T-cell (primary cell): ENCODE measurements around the gene CRYBG3. TPM values are rescaled to one million over a fixed set of nuclear protein-coding genes. Genes with fewer than 3 reads are reported as not detected.

Experiments
- ATAC-seq, 4 experiments: fragments of 200-7000 bp in 3 of 4; fragments of 150-1000 bp in 1 of 4; cut with Tn5 transposase; replicated peaks in 1 of 4; 1 replicate in 3 of 4; 2 replicates in 1 of 4; pipeline ENCODE4 v1.10.0; 2021; ENCODE audit warnings: moderate library complexity in 3 of 4, mild to moderate bottlenecking in 2 of 4, moderate number of reproducible peaks in 1 of 4
- CTCF ChIA-PET, 2 donors: fragments of 300-600 bp; sonication (Branson Sonifier 250); formaldehyde crosslinking; loops; one replicate each; lab custom pipeline; 2022; ENCODE audit warnings: antibody characterized with exemption in 2 of 2; lab: Charles Lee
- POLR2A ChIA-PET, 2 donors: fragments of 300-600 bp; sonication (Branson Sonifier 250); formaldehyde crosslinking; loops; one replicate each; lab custom pipeline; 2022; ENCODE audit warnings: antibody characterized with exemption in 2 of 2; lab: Charles Lee
- DNase-seq, 35 experiments: peaks; one replicate each; pipeline versions ENCODE4 v3.0.0 to v3.0.0-alpha.2; 2013 to 2023
- H3K27ac ChIP-seq: one replicate; pipeline ENCODE4 v1.5.1; 2013; ENCODE audit warnings: low read length
- H3K27me3 ChIP-seq, 2 experiments: replicated peaks in 1 of 2; 1 replicate in 1 of 2; 2 replicates in 1 of 2; pipeline versions ENCODE4 v1.6.1 to v1.7.0; 2013; ENCODE audit warnings: low read length in 1 of 2, mixed read lengths in 1 of 2; ENCODE audit not compliant: control insufficient read depth in 2 of 2, insufficient read depth in 2 of 2; ENCODE audit errors: extremely low read depth in 1 of 2
- H3K36me3 ChIP-seq, 2 donors: 1 replicate in 1 of 2; 2 replicates in 1 of 2; pipeline versions ENCODE4 v1.6.1 to v1.7.0; 2013; ENCODE audit warnings: low read length in 1 of 2; ENCODE audit not compliant: control insufficient read depth in 2 of 2, insufficient read depth in 1 of 2; ENCODE audit errors: extremely low read depth in 1 of 2
- H3K4me1 ChIP-seq, 2 experiments: 1 replicate in 1 of 2; 2 replicates in 1 of 2; pipeline versions ENCODE4 v1.6.1 to v1.7.0; 2013; ENCODE audit warnings: low read length in 2 of 2, mixed read lengths in 1 of 2; ENCODE audit not compliant: insufficient read depth in 2 of 2, control insufficient read depth in 1 of 2; ENCODE audit errors: extremely low read depth in 1 of 2
- H3K4me3 ChIP-seq, 2 donors: 1 replicate in 1 of 2; 2 replicates in 1 of 2; pipeline versions ENCODE4 v1.5.1 to v1.7.0; 2013; ENCODE audit warnings: mild to moderate bottlenecking in 2 of 2, low read length in 1 of 2, moderate library complexity in 1 of 2; ENCODE audit not compliant: control insufficient read depth in 1 of 2; ENCODE audit errors: extremely low read depth in 1 of 2
- H3K9me3 ChIP-seq: 2 replicates; pipeline ENCODE4 v1.7.0; 2013
- H3K27ac Mint-ChIP-seq, 2 donors: one replicate each; pipeline ENCODE4 v1.8.0; 2020 to 2021; ENCODE audit warnings: mild to moderate bottlenecking in 2 of 2, mixed read lengths in 2 of 2
- H3K27me3 Mint-ChIP-seq, 2 donors: one replicate each; pipeline ENCODE4 v1.8.0; 2021 to 2022; ENCODE audit warnings: mixed read lengths in 2 of 2
- H3K36me3 Mint-ChIP-seq: one replicate; pipeline ENCODE4 v1.8.0; 2021; ENCODE audit warnings: mixed read lengths
- H3K4me1 Mint-ChIP-seq, 3 donors: one replicate each; pipeline ENCODE4 v1.8.0; 2020 to 2022; ENCODE audit warnings: mixed read lengths in 3 of 3, mild to moderate bottlenecking in 1 of 3
- H3K4me3 Mint-ChIP-seq, 3 donors: one replicate each; pipeline ENCODE4 v1.8.0; 2020 to 2022; ENCODE audit warnings: mild to moderate bottlenecking in 3 of 3, mixed read lengths in 3 of 3, moderate library complexity in 3 of 3
- H3K9me3 Mint-ChIP-seq, 3 donors: one replicate each; pipeline ENCODE4 v1.8.0; 2020 to 2022; ENCODE audit warnings: mixed read lengths in 3 of 3
- WGBS: methylation state at CpG from one replicate; pipeline ENCODE4 v1.1.5; 2013; ENCODE audit warnings: missing lambda C conversion rate; ENCODE audit not compliant: insufficient coverage; 5-methylcytosine and 5-hydroxymethylcytosine counted together
- total RNA-seq, 35 experiments: library from RNA in 6 of 35; stranded (reverse) in 6 of 35; fragments of 120-200 nt in 1 of 35; gene quantifications; one replicate each; pipeline versions ENCODE4 v1.2.1 to v1.2.4 and lab custom pipeline; 2013 to 2026

Gene CRYBG3
- total RNA-seq, 5 donors from 2014 or later (not counting 1 experiment from before 2014, with no cell fraction given) = 3.1 to 5.8 (median 5.3) TPM

DNA sequence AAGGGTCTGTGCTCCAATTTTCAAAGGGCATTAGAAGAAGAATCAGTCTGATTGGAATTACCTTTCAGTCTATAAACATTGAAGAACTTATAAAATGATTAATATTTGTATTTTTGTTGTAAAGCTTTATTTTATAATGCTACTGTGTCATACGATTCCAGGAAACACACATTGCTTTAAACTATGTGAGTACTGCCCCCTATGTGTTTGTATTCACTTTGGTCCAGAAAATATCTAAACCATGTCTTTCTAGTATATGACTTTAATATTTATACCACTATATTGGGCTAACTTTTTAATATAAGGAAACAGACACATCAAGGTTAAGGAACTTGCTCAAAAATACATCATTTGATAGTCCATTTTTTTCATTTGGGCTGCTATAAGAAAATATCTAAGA is 153.7 kb downstream of the CRYBG3 start:
- ChIA-PET CTCF (interaction anchor here in 1 of 2 donors (1.0 to 1.3 kb wide), 2 partner anchors 47 to 48 kb away, joined by 3 read pairs; no protein-coding TSS in a partner anchor), POLR2A (no interaction called here)
- no CpG with 5 or more reads among the region's 1 CpG for WGBS
- Mint-ChIP-seq H3K9me3 (no peaks in the 10 kb centered on the region), H3K27me3 (no peaks in the 10 kb centered on the region), H3K27ac (no peak overlapping the region), H3K4me1 (peaks cover 24 to 37% (median 30%) of the 10 kb centered on the region in 3 donors), H3K36me3 (no peaks in the 10 kb centered on the region), H3K4me3 (no peak overlapping the region)
- no peak for DNase-seq
- H3K9me3 ChIP-seq = no peaks in the 10 kb centered on the region
- H3K4me3 ChIP-seq = no peak overlapping the region
- H3K4me1 ChIP-seq = peaks cover 6 to 16% of the 10 kb centered on the region in 2 experiments
- peaks cover 0 to 7% of the 10 kb centered on the region in 2 experiments for H3K27me3 ChIP-seq
- ATAC-seq = no peak
- H3K36me3 ChIP-seq = no peaks in the 10 kb centered on the region
- no peak overlapping the region for H3K27ac ChIP-seq

DNA sequence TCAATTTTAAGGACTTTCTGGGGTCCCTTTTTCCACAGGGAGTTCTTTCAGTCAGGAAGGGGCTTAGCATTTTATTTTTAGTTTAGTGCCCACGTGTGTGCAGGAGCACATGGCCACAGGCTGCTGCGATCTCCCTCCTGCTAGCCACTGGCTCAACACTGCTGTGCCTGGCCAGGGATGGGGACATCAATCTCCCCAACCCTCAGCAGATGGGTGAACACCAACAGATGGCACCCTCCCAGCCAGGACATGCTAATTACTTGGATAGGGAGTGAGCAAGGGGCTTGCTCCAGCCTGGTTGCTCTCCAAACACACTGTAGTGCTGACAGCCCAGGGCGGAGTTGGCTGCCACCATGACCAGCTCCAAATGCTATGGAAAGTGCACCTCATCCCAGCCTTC is 157.8 kb downstream of the CRYBG3 start:
- Mint-ChIP-seq H3K9me3 (no peaks in the 10 kb centered on the region), H3K4me3 (no peak overlapping the region), H3K4me1 (peaks cover 2 to 8% (median 7%) of the 10 kb centered on the region in 3 donors), H3K36me3 (no peaks in the 10 kb centered on the region), H3K27ac (no peak overlapping the region), H3K27me3 (no peaks in the 10 kb centered on the region)
- H3K27me3 ChIP-seq = peaks cover 0 to 7% of the 10 kb centered on the region in 2 experiments
- no peak overlapping the region for H3K27ac ChIP-seq
- H3K4me1 ChIP-seq = no peaks in the 10 kb centered on the region
- WGBS = no CpG with 5 or more reads among the region's 3 CpGs
- H3K9me3 ChIP-seq = no peaks in the 10 kb centered on the region
- ChIA-PET CTCF (no interaction called here), POLR2A (no interaction called here)
- no peak for DNase-seq
- H3K36me3 ChIP-seq = no peaks in the 10 kb centered on the region
- no peak for ATAC-seq
- H3K4me3 ChIP-seq = no peak overlapping the region

GRCh38 chr3:97981886-97982285 is 160.1 kb downstream of the CRYBG3 start:
- H3K4me3 Mint-ChIP-seq = no peak overlapping the region
- DNase-seq (no peak), ATAC-seq (no peak)
- H3K27ac Mint-ChIP-seq = no peak overlapping the region
- H3K4me1 Mint-ChIP-seq = peaks cover 0 to 2% (median 2%) of the 10 kb centered on the region in 3 donors
- Histone ChIP-seq H3K27ac (no peak overlapping the region), H3K4me1 (no peaks in the 10 kb centered on the region), H3K36me3 (no peaks in the 10 kb centered on the region), H3K27me3 (peaks cover 0 to 7% of the 10 kb centered on the region in 2 experiments), H3K4me3 (no peak overlapping the region), H3K9me3 (no peaks in the 10 kb centered on the region)
- H3K36me3 Mint-ChIP-seq = no peaks in the 10 kb centered on the region
- H3K27me3 Mint-ChIP-seq = no peaks in the 10 kb centered on the region
- no peaks in the 10 kb centered on the region for H3K9me3 Mint-ChIP-seq
- CTCF ChIA-PET = interaction anchor here in 1 of 2 donors (0.6 kb wide), 1 partner anchor 29 kb away, joined by 3 read pairs; no protein-coding TSS in a partner anchor
- 53% methylated on average over 2 of the region's 3 CpGs for WGBS
- POLR2A ChIA-PET = interaction anchor here in 1 of 2 donors (0.6 kb wide), 1 partner anchor 1077 kb away, joined by 3 read pairs; no protein-coding TSS in a partner anchor

- no peak for DNase-seq
- H3K4me1 Mint-ChIP-seq = peaks cover 0 to 2% (median 2%) of the 10 kb centered on the region in 3 donors
- Histone ChIP-seq H3K4me3 (no peak overlapping the region), H3K27me3 (peaks cover 0 to 7% of the 10 kb centered on the region in 2 experiments), H3K36me3 (no peaks in the 10 kb centered on the region), H3K9me3 (no peaks in the 10 kb centered on the region), H3K4me1 (no peaks in the 10 kb centered on the region), H3K27ac (no peak overlapping the region)
- ChIA-PET CTCF (interaction anchor here (0.5 to 1.1 kb wide), 4 partner anchors 30 to 268 kb away, joined by 3 to 5 read pairs (median 4); no protein-coding TSS in a partner anchor), POLR2A (no interaction called here)
- H3K4me3 Mint-ChIP-seq = no peak overlapping the region
- WGBS = no CpG with 5 or more reads among the region's 2 CpGs
- ATAC-seq = no peak
- H3K9me3 Mint-ChIP-seq = peaks cover 0 to 4% (median 0%) of the 10 kb centered on the region in 3 donors
- no peaks in the 10 kb centered on the region for H3K27me3 Mint-ChIP-seq
- no peak overlapping the region for H3K27ac Mint-ChIP-seq
- H3K36me3 Mint-ChIP-seq = no peaks in the 10 kb centered on the region
Observed at GRCh38 chr3:97983933-97984491, 162.2 kb downstream of the CRYBG3 start.

- H3K36me3 Mint-ChIP-seq = no peaks in the 10 kb centered on the region
Observed at GRCh38 chr3:97987306-97987705, 165.5 kb downstream of the CRYBG3 start.

GRCh38 chr3:97988784-97989568 is 167.2 kb downstream of the CRYBG3 start:
- CTCF ChIA-PET = no interaction called here
- 100% methylated on average over 3 of the region's 3 CpGs for WGBS
- Histone ChIP-seq H3K27me3 (no peaks in the 10 kb centered on the region), H3K36me3 (no peaks in the 10 kb centered on the region), H3K9me3 (no peaks in the 10 kb centered on the region), H3K4me1 (peaks cover 6 to 12% of the 10 kb centered on the region in 2 experiments), H3K27ac (no peak overlapping the region), H3K4me3 (no peak overlapping the region)
- H3K27me3 Mint-ChIP-seq = no peaks in the 10 kb centered on the region
- no peak overlapping the region for H3K4me3 Mint-ChIP-seq
- no peak overlapping the region for H3K27ac Mint-ChIP-seq
- H3K9me3 Mint-ChIP-seq = peaks cover 0 to 4% (median 0%) of the 10 kb centered on the region in 3 donors
- DNase-seq (no peak), ATAC-seq (no peak)
- POLR2A ChIA-PET = no interaction called here
- no peaks in the 10 kb centered on the region for H3K36me3 Mint-ChIP-seq
- peaks cover 14 to 28% (median 27%) of the 10 kb centered on the region in 3 donors for H3K4me1 Mint-ChIP-seq

More at GRCh38 chr3:97987306-97987705, 165.5 kb downstream of the CRYBG3 start:
- ATAC-seq (no peak), DNase-seq (no peak)
- ChIA-PET CTCF (no interaction called here), POLR2A (no interaction called here)
- peaks cover 0 to 4% (median 0%) of the 10 kb centered on the region in 3 donors for H3K9me3 Mint-ChIP-seq
- H3K36me3 ChIP-seq = no peaks in the 10 kb centered on the region
- H3K27me3 Mint-ChIP-seq = no peaks in the 10 kb centered on the region
- H3K27ac ChIP-seq = no peak overlapping the region
- peaks cover 6 to 12% of the 10 kb centered on the region in 2 experiments for H3K4me1 ChIP-seq
- H3K4me3 Mint-ChIP-seq = no peak overlapping the region
- no peak overlapping the region for H3K4me3 ChIP-seq
- no peaks in the 10 kb centered on the region for H3K27me3 ChIP-seq
- no peaks in the 10 kb centered on the region for H3K9me3 ChIP-seq
- WGBS = no CpG with 5 or more reads among the region's 2 CpGs
- peaks cover 14 to 24% (median 23%) of the 10 kb centered on the region in 3 donors for H3K4me1 Mint-ChIP-seq
- no peak overlapping the region for H3K27ac Mint-ChIP-seq
